Body of pancreas (tissue), 4 donors: ENCODE measurements around the gene PLCXD1. TPM values are rescaled to one million over a fixed set of nuclear protein-coding genes. Genes with fewer than 3 reads are reported as not detected.

Source experiments
- ATAC-seq: fragments of 150-250 bp; one replicate; pipeline ENCODE4 v1.9.1; 2016
- DNase-seq, 4 donors: peaks; one replicate each; pipeline ENCODE4 v3.0.0-alpha.2; 2019
- H3K27ac ChIP-seq, 4 donors: fragments of 200-600 bp; sonication (generic); 1 replicate in 3 of 4; 2 replicates in 1 of 4; pipeline versions ENCODE4 v1.5.1 to v1.6.1; 2016 to 2019; ENCODE audit warnings: mild to moderate bottlenecking in 1 of 4, mixed read lengths in 1 of 4, moderate library complexity in 1 of 4
- H3K27me3 ChIP-seq, 2 donors: fragments of 200-600 bp; sonication (generic); one replicate each; pipeline ENCODE4 v1.6.0; 2016; ENCODE audit warnings: mild to moderate bottlenecking in 1 of 2
- H3K36me3 ChIP-seq, 2 donors: fragments of 200-600 bp; sonication (generic); replicated peaks in 1 of 2; 2 replicates each; pipeline ENCODE4 v1.5.1; 2016; ENCODE audit warnings: low read depth in 2 of 2; ENCODE audit not compliant: insufficient read depth in 1 of 2
- H3K4me1 ChIP-seq: fragments of 200-600 bp; sonication (generic); one replicate; pipeline ENCODE4 v1.6.0; 2016
- H3K4me3 ChIP-seq, 2 donors: fragments of 200-600 bp; sonication (generic); 1 replicate in 1 of 2; 2 replicates in 1 of 2; pipeline ENCODE4 v1.5.1; 2016 to 2019
- H3K9me3 ChIP-seq, 3 donors: fragments of 200-600 bp; sonication (generic); 1 replicate in 2 of 3; 2 replicates in 1 of 3; pipeline ENCODE4 v1.5.1; 2016
- whole genome bisulfite sequencing, 2 donors: methylation state at CpG; one replicate each; pipeline ENCODE4 v1.1.5; 2017; 5-methylcytosine and 5-hydroxymethylcytosine counted together
- intact Hi-C: fragments of 100-400 bp; cut with DNase I; formaldehyde crosslinking; loops from one replicate; pipeline ENCODE4 v1.15.1; 2023
- total RNA-seq, 2 donors: library from RNA; depleted of rRNA; stranded (reverse); fragments of >200 nt; gene quantifications; one replicate each; pipeline ENCODE4 v1.1.0, GENCODE V29; 2016
- TF ChIP-seq, protein P1 (sequence below), 7 experiments: fragments of 450-650 bp in 4 of 7; fragments of 200-600 bp in 3 of 7; sonication (generic) in 3 of 7; IDR thresholded peaks; one replicate each; pipeline ENCODE4 v1.5.1; 2016 to 2019; ENCODE audit warnings: antibody characterized with exemption in 7 of 7

PLCXD1 gene
- total RNA-seq, 2 donors from 2014 or later: 4.2 to 7.3 TPM

DNA sequence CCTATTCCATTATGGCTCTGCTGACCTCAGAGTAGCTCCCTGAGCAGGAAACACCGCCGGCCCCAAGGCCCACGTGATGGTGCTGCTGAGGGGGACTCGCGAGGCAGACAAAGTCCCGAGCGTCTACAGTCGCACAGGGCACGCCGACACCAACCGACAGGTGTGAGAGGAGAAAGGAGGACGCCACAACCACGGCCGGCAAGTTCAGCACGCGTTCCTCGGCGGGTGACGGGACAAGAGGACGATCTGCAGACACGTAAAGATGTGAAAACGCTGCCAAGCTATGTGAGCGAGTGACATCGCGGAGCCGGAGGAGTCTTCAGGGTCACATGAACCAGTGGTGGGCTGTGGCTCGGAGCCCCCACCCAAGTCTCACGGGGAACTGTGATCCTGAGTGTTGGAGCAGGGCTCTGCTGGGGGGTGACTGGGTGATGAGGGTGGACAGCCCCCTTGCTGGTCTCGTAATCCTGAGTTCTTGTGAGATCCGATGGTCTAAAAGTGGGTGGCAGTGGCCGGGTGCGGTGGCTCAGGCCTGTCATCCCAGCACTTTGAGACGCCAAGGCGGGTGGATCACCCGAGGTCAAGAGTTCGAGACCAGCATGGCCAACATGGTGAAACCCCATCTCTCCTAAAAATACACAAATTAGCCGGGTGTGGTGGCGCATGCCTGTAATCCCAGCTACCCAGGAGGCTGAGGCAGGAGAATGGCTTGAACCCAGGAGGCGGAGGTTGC, 71.6 kb downstream of the PLCXD1 start:
- Histone ChIP-seq H3K4me3 (no peak overlapping the region), H3K9me3 (no peaks in the 10 kb centered on the region), H3K27ac (no peak overlapping the region), H3K36me3 (no peaks in the 10 kb centered on the region), H3K27me3 (no peaks in the 10 kb centered on the region), H3K4me1 (no peaks in the 10 kb centered on the region)
- 95 to 97% methylated on average over 27 to 38 of the region's 39 CpGs for WGBS, 2 donors
- intact Hi-C loops: no loop called here
- TF ChIP-seq, protein P1, sequence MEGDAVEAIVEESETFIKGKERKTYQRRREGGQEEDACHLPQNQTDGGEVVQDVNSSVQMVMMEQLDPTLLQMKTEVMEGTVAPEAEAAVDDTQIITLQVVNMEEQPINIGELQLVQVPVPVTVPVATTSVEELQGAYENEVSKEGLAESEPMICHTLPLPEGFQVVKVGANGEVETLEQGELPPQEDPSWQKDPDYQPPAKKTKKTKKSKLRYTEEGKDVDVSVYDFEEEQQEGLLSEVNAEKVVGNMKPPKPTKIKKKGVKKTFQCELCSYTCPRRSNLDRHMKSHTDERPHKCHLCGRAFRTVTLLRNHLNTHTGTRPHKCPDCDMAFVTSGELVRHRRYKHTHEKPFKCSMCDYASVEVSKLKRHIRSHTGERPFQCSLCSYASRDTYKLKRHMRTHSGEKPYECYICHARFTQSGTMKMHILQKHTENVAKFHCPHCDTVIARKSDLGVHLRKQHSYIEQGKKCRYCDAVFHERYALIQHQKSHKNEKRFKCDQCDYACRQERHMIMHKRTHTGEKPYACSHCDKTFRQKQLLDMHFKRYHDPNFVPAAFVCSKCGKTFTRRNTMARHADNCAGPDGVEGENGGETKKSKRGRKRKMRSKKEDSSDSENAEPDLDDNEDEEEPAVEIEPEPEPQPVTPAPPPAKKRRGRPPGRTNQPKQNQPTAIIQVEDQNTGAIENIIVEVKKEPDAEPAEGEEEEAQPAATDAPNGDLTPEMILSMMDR (IDR thresholded peaks at IDR 0.05): no peak
- ATAC-seq: no peak
- no peak for DNase-seq

Other genes starting within 250 kb of the PLCXD1 start
- gene GTPBP6, start 37.4 kb downstream of the PLCXD1 start, total RNA-seq: 10 to 100 TPM; 25.7 to 32.4 TPM
- gene PPP2R3B, start 105.5 kb downstream of the PLCXD1 start, total RNA-seq: 10 to 100 TPM in 1 of 2 donors, 1 to 10 TPM in 1; 5.6 to 11.4 TPM